Keratinocyte (primary cell): ENCODE measurements around the gene RAB11FIP4. TPM values are rescaled to one million over a fixed set of nuclear protein-coding genes. Genes with fewer than 3 reads are reported as not detected.

ENCODE experiments used
- DNase-seq: peaks from one replicate; pipeline ENCODE4 v3.0.0-alpha.2; 2011; ENCODE audit warnings: low read depth, missing footprints, low spot score
- FAIRE-seq: peaks from 2 replicates; lab custom pipeline; 2011; peaks lifted over from hg19 to GRCh38; lab: Jason Lieb, UNC
- H2AFZ ChIP-seq: 2 replicates; pipeline ENCODE4 v1.6.0; 2012; ENCODE audit warnings: low read length, control low read depth, inconsistent platforms; ENCODE audit not compliant: control insufficient read depth
- H3K27ac ChIP-seq: 2 replicates; pipeline ENCODE4 v1.5.1; 2011; ENCODE audit warnings: low read length; ENCODE audit not compliant: control insufficient read depth, insufficient read depth
- H3K27me3 ChIP-seq: 3 replicates; pipeline ENCODE4 v1.6.0; 2011; ENCODE audit warnings: low read length; ENCODE audit not compliant: control insufficient read depth, insufficient read depth; ENCODE audit errors: extremely low read depth
- H3K36me3 ChIP-seq, 2 experiments: 2 replicates in 1 of 2; 3 replicates in 1 of 2; pipeline ENCODE4 v1.5.1; 2011; ENCODE audit warnings: low read length in 2 of 2, mild to moderate bottlenecking in 1 of 2; ENCODE audit not compliant: control insufficient read depth in 2 of 2, insufficient read depth in 2 of 2; ENCODE audit errors: extremely low read depth in 1 of 2
- H3K4me1 ChIP-seq: 3 replicates; pipeline ENCODE4 v1.5.1; 2011; ENCODE audit warnings: low read length; ENCODE audit not compliant: control insufficient read depth, insufficient read depth; ENCODE audit errors: extremely low read depth
- H3K4me2 ChIP-seq: 3 replicates; pipeline ENCODE4 v1.6.0; 2011; ENCODE audit warnings: low read depth, low read length; ENCODE audit not compliant: control insufficient read depth, insufficient read depth; ENCODE audit errors: extremely low read depth
- H3K4me3 ChIP-seq, 3 experiments: fragments of 200-600 bp in 1 of 3; sonication (generic) in 1 of 3; 2 replicates in 2 of 3; 3 replicates in 1 of 3; pipeline ENCODE4 v1.5.1; 2011 to 2016; ENCODE audit warnings: low read length in 3 of 3, mild to moderate bottlenecking in 3 of 3, control low read depth in 2 of 3, inconsistent platforms in 1 of 3, low read depth in 1 of 3, mixed read lengths in 1 of 3, mixed run types in 1 of 3, moderate library complexity in 1 of 3; ENCODE audit not compliant: control insufficient read depth in 2 of 3, insufficient read depth in 2 of 3; ENCODE audit errors: extremely low read depth in 1 of 3
- H3K79me2 ChIP-seq: 2 replicates; pipeline ENCODE4 v1.6.0; 2012; ENCODE audit warnings: low read length; ENCODE audit not compliant: control insufficient read depth, insufficient read depth
- H3K9ac ChIP-seq: 3 replicates; pipeline ENCODE4 v1.6.0; 2011; ENCODE audit warnings: low read length; ENCODE audit not compliant: control insufficient read depth, insufficient read depth; ENCODE audit errors: extremely low read depth
- H3K9me1 ChIP-seq: 3 replicates; pipeline ENCODE4 v1.6.0; 2011; ENCODE audit warnings: low read length; ENCODE audit not compliant: control insufficient read depth, insufficient read depth; ENCODE audit errors: extremely low read depth
- H3K9me3 ChIP-seq: 2 replicates; pipeline ENCODE4 v1.5.1; 2012; ENCODE audit warnings: low read depth, low read length; ENCODE audit not compliant: control insufficient read depth
- H4K20me1 ChIP-seq: 3 replicates; pipeline ENCODE4 v1.6.0; 2011; ENCODE audit warnings: low read length; ENCODE audit not compliant: control insufficient read depth, insufficient read depth; ENCODE audit errors: extremely low read depth
- EZH2 ChIP-seq: IDR thresholded peaks from one replicate; pipeline ENCODE4 v1.6.1; 2012; ENCODE audit warnings: inconsistent platforms, mild to moderate bottlenecking, low read length, moderate library complexity
- dilution Hi-C: fragments of 300-500 bp; cut with MboI; formaldehyde crosslinking; loops from one replicate; pipeline ENCODE4 v1.7.0; 2020; ENCODE audit warnings: low sequenced_read_pairs; ENCODE audit not compliant: extremely low pct_ligation_motif_present
- polyA plus RNA-seq, 5 experiments: library from polyadenylated mRNA; depleted of rRNA in 3 of 5; stranded (reverse) in 3 of 5; stranded (forward) in 1 of 5; unstranded in 1 of 5; fragments of >200 nt; gene quantifications; 1 replicate in 1 of 5; 2 replicates in 3 of 5; 3 replicates in 1 of 5; pipeline versions ENCODE4 v1.2.1 to v1.2.3, GENCODE V29; 2011 to 2012; ENCODE audit warnings: missing spikeins in 2 of 5, low read depth in 1 of 5, low replicate concordance in 1 of 5
- TF ChIP-seq, protein P1 (sequence below), 3 experiments: IDR thresholded peaks in 1 of 3; conservative IDR thresholded peaks in 1 of 3; optimal IDR thresholded peaks in 1 of 3; 2 replicates in 2 of 3; 3 replicates in 1 of 3; pipeline versions ENCODE3 to v1.5.1; 2011; ENCODE audit warnings: low read length in 3 of 3, mild to moderate bottlenecking in 3 of 3, moderate library complexity in 2 of 3, control low read depth in 1 of 3, inconsistent platforms in 1 of 3; ENCODE audit not compliant: insufficient read depth in 2 of 3; ENCODE audit errors: extremely low read depth in 1 of 3

RAB11FIP4 gene
- polyA plus RNA-seq, 1 donor (not counting 4 experiments of a cell fraction or from before 2014, with no cell fraction given), result 9.1 TPM

DNA sequence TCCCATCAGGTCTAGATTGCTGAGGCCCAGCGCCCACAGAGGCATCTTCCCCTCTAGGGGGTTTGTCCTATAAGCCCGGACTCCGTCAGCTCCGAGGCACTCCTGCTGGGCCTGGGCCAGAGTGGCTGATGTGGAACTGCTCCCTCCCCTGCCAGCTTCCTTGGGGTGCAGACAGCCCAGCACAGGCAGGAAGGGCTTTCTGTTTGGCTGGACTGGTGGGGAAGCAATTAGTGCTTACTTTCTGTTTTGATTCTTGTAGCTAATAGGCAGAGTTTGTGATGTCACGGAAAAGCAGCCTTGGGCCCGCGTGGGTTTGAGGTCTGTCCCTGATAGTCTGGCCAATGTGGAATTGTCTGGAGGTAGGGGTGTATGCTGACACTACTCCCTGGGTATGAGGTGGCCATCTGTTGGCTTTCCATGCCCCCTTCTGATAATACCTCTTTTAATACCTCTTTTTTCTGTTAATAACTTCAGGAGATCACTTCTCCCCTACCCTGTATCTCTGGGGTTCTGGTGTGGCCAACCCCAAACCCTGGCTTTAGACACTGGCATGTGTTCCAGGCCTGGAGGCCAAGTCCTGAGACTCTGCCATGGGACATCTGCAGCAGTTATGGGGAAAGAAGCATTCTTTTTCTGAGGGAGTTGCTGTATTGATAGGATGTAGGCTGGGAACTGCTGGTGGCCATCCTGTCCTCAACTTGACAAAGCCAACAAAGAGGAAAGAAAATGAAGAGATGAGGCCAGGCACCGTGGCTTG lies 190.9 kb downstream of the RAB11FIP4 start:
- H3K4me3 ChIP-seq, result no peak overlapping the region
- no peak overlapping the region for H3K9ac ChIP-seq
- H3K79me2 ChIP-seq, result no peaks in the 10 kb centered on the region
- no peak overlapping the region for H3K4me2 ChIP-seq
- no peak overlapping the region for H3K27ac ChIP-seq
- no peak overlapping the region for H2AFZ ChIP-seq
- no peak for TF ChIP-seq EZH2
- H3K36me3 ChIP-seq, result peaks cover 5 to 12% of the 10 kb centered on the region in 2 experiments
- H3K4me1 ChIP-seq, result peaks cover 27% of the 10 kb centered on the region
- no peaks in the 10 kb centered on the region for H3K9me1 ChIP-seq
- FAIRE-seq (no peak), DNase-seq (no peak)
- no peaks in the 10 kb centered on the region for H3K9me3 ChIP-seq
- H4K20me1 ChIP-seq, result no peaks in the 10 kb centered on the region
- dilution Hi-C loops, result loop anchor here (25.0 kb wide), 1 partner anchor 105 kb away; no protein-coding TSS in a partner anchor
- H3K27me3 ChIP-seq, result no peaks in the 10 kb centered on the region

DNA sequence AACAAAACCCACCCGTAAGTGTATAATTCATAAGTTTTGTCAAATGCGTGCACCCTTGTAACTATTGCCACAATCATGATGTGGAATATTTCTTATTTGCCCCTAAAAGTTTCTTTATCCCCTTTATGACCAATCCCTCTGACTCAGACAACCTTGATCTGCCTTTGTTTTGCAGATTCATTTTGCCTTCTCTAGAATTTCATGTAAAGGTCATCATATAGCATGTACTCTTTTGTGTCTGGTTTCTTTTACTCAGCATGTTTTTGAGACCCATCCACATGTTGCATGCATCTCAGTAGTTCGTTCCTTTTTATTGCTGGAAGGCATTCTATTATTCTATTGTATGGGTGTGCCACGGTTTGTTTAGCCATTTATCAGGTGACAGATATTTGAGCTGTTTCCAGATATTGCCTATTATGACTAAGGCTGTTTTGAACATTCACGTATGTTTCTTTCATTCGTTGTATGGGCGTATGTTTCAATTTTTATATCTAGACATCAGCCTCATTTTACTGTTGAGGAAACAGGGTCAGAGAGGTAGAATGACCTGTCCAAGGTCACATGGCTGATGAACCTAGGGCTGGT lies 192.4 kb downstream of the RAB11FIP4 start:
- no peak for FAIRE-seq
- dilution Hi-C loops, result loop anchor here (25.0 kb wide), 1 partner anchor 103 kb away; no protein-coding TSS in a partner anchor

More for the DNA sequence above, 192.4 kb downstream of the RAB11FIP4 start:
- Histone ChIP-seq H3K4me3 (no peak overlapping the region), H3K27me3 (no peaks in the 10 kb centered on the region), H4K20me1 (no peaks in the 10 kb centered on the region), H2AFZ (no peak overlapping the region), H3K79me2 (no peaks in the 10 kb centered on the region), H3K9me1 (no peaks in the 10 kb centered on the region), H3K4me2 (no peak overlapping the region), H3K36me3 (peaks cover 0 to 9% of the 10 kb centered on the region in 2 experiments), H3K9ac (no peak overlapping the region), H3K27ac (no peak overlapping the region), H3K9me3 (no peaks in the 10 kb centered on the region), H3K4me1 (peaks cover 26% of the 10 kb centered on the region)
- no peak for TF ChIP-seq EZH2
- TF ChIP-seq, protein P1, sequence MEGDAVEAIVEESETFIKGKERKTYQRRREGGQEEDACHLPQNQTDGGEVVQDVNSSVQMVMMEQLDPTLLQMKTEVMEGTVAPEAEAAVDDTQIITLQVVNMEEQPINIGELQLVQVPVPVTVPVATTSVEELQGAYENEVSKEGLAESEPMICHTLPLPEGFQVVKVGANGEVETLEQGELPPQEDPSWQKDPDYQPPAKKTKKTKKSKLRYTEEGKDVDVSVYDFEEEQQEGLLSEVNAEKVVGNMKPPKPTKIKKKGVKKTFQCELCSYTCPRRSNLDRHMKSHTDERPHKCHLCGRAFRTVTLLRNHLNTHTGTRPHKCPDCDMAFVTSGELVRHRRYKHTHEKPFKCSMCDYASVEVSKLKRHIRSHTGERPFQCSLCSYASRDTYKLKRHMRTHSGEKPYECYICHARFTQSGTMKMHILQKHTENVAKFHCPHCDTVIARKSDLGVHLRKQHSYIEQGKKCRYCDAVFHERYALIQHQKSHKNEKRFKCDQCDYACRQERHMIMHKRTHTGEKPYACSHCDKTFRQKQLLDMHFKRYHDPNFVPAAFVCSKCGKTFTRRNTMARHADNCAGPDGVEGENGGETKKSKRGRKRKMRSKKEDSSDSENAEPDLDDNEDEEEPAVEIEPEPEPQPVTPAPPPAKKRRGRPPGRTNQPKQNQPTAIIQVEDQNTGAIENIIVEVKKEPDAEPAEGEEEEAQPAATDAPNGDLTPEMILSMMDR (optimal IDR thresholded peaks at IDR 0.05 in 1 of 3, IDR thresholded peaks at IDR 0.05 in 1 of 3, conservative IDR thresholded peaks at IDR 0.05 in 1 of 3; ENCODE audit: extremely low read depth in 1 of 3, insufficient read depth in 2 of 3, low read length in 3 of 3), result no peak
- DNase-seq, result no peak
